ENCODE data around the gene CLCC1. TPM values are rescaled to one million over a fixed set of nuclear protein-coding genes. Genes with fewer than 3 reads are reported as not detected.
"Not testable (repeated sequence)": the region's sequence is repeated elsewhere in the genome, so short reads cannot be mapped to it uniquely, and the experiment has no call there.

The CLCC1 gene
- total and polyA plus RNA-seq, 8 donors = 8.6 to 28.3 (median 21.9) TPM

DNA sequence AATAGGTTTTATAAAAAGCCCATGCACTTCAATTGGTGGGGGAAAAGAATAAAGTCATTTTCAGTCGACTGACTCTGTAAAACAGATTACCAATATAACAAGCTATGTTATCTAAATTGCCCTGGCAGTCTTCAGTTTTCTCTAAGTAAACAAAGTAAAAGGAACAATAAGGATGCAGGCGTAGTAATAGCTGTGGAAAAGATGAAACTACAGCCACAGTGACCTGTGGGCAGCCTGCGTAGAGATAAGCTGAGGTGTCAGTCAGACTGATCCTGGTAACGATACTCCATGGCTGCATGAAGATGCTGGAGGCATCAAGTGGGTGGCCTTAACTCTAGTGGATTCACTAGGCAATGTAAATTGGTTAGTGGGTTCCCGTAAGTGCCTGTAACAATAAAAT, 29.3 kb downstream of the CLCC1 start:
- no peak for ATAC-seq
- no peak for TF ChIP-seq CTCF (IDR thresholded peaks at IDR 0.05)
- intact Hi-C loops (cut with DNase I) = no loop called here

GRCh38 chr1:108927565-108927964, 35.7 kb downstream of the CLCC1 start:
- FAIRE-seq; ATAC-seq; intact Hi-C loops (cut with DNase I); H3K4me1 ChIP-seq; H3K27me3 ChIP-seq; H3K4me3 ChIP-seq; H3K9me3 ChIP-seq; DNase-seq; H3K27ac ChIP-seq: not testable (repeated sequence)
- peaks cover 6 to 36% (median 12%) of the 10 kb centered on the region in 3 donors for H3K36me3 ChIP-seq
- WGBS, 2 donors = 92 to 100% methylated on average over 1 of the region's 1 CpG

More for the DNA sequence above, 29.3 kb downstream of the CLCC1 start:
- no peak overlapping the region for H3K4me3 ChIP-seq
- 81% methylated on average over 5 of the region's 5 CpGs for WGBS, 2 donors
- no peak for DNase-seq
- H3K27me3 ChIP-seq = no peaks in the 10 kb centered on the region
- H3K36me3 ChIP-seq = peaks cover 10 to 80% (median 31%) of the 10 kb centered on the region in 3 donors
- H3K9me3 ChIP-seq = no peaks in the 10 kb centered on the region
- H3K27ac ChIP-seq = no peak overlapping the region
- no peaks in the 10 kb centered on the region for H3K4me1 ChIP-seq
- FAIRE-seq = no peak

DNA sequence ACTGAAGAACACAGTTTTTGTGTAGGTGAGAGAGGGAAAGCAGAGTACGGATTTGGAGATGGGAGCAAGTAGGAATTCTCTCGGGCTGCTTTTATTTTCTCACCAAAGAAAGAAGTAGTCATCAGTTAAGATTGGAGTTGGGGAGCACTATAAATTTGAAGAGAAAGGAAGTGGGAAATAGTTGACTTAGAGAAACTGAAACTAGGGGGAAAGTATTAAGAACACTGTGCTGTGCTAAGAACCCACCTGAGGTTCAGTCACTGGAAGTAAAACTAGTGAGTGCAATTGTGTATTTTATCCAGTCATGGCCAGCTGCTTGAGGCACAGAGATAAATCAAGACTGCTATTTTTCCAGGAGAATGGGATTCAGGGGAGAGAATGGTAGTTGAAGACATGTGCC, 37.4 kb downstream of the CLCC1 start:
- H3K27me3 ChIP-seq = no peaks in the 10 kb centered on the region
- WGBS, 2 donors = 97 to 98% methylated on average over 2 of the region's 2 CpGs
- H3K4me1 ChIP-seq = no peaks in the 10 kb centered on the region
- no peak for ATAC-seq
- intact Hi-C loops (cut with DNase I) = no loop called here
- no peak overlapping the region for H3K4me3 ChIP-seq
- H3K9me3 ChIP-seq = no peaks in the 10 kb centered on the region
- peaks cover 0 to 21% (median 7%) of the 10 kb centered on the region in 3 donors for H3K36me3 ChIP-seq
- H3K27ac ChIP-seq = no peak overlapping the region
- no peak for DNase-seq
- TF ChIP-seq CTCF (IDR thresholded peaks at IDR 0.05) = no peak
- no peak for FAIRE-seq

DNA sequence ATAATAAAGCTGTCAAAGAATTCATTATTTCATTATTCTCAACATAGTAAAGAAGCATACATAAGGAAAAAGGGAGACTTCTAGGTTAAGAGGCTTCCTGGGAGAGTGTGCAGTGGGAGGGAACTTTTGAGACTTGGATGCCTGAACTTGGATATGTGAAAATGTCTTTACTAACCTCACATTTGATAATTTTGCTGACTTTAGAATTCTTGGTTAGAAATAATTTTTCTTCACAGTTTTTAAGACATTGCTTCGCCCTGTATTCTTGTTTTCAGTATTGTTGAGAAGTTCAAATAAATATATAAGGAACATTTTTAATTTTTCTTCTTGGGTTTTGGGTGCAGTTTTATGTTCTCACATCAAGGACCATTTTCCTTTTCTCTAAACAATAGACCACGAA, 46.5 kb downstream of the CLCC1 start:
- no peaks in the 10 kb centered on the region for H3K36me3 ChIP-seq
- no peaks in the 10 kb centered on the region for H3K9me3 ChIP-seq
- no peaks in the 10 kb centered on the region for H3K27me3 ChIP-seq
- intact Hi-C loops (cut with DNase I) = no loop called here
- DNase-seq (no peak), FAIRE-seq (no peak), ATAC-seq (no peak)
- H3K4me1 ChIP-seq = no peaks in the 10 kb centered on the region
- H3K4me3 ChIP-seq = no peak overlapping the region
- 94% methylated on average over 2 of the region's 2 CpGs for WGBS, 2 donors
- H3K27ac ChIP-seq = no peak overlapping the region
- TF ChIP-seq CTCF (IDR thresholded peaks at IDR 0.05) = no peak

Other genes with a start within 250 kb of the CLCC1 start
- 10 to 100 TPM; 19.1 to 36.6 (median 25.5) TPM for gene STXBP3, start 216.8 kb downstream of the CLCC1 start, total RNA-seq
- 10 to 100 TPM; 26.8 to 50.7 TPM for gene STXBP3, start 216.8 kb downstream of the CLCC1 start, polyA plus RNA-seq
- not detected for gene AKNAD1, start 106.4 kb downstream of the CLCC1 start, total RNA-seq
- gene AKNAD1, start 106.4 kb downstream of the CLCC1 start, polyA plus RNA-seq = under 1 TPM in 1 of 2 donors, not detected in 1; 0.23 TPM
- gene GPSM2, start 86.5 kb downstream of the CLCC1 start, total RNA-seq = 1 to 10 TPM in 3 of 6 donors, under 1 TPM in 3; 0.19 to 1.6 (median 0.74) TPM
- under 1 TPM; 0.42 to 0.92 TPM for gene GPSM2, start 86.5 kb downstream of the CLCC1 start, polyA plus RNA-seq
- 1 to 10 TPM; 3.8 to 7.1 (median 4.4) TPM for gene WDR47, start 78.6 kb upstream of the CLCC1 start, total RNA-seq
- 1 to 10 TPM; 1.9 to 3.8 TPM for gene WDR47, start 78.6 kb upstream of the CLCC1 start, polyA plus RNA-seq
- 10 to 100 TPM in 4 of 6 donors, 1 to 10 TPM in 2; 7.2 to 18.8 (median 11.9) TPM for gene TAF13, start 112.5 kb upstream of the CLCC1 start, total RNA-seq
- gene TAF13, start 112.5 kb upstream of the CLCC1 start, polyA plus RNA-seq = 10 to 100 TPM; 11.4 to 15.9 TPM
- gene TMEM167B, start 127.3 kb upstream of the CLCC1 start, total RNA-seq = 10 to 100 TPM; 15.9 to 25.7 (median 18.8) TPM
- gene TMEM167B, start 127.3 kb upstream of the CLCC1 start, polyA plus RNA-seq = 10 to 100 TPM in 1 of 2 donors, 1 to 10 TPM in 1; 6.4 to 15.7 TPM
- gene ELAPOR1, start 150.6 kb upstream of the CLCC1 start, total RNA-seq = 100 to 1,000 TPM; 106 to 186 (median 155) TPM
- 10 to 100 TPM; 46.9 to 82.8 TPM for gene ELAPOR1, start 150.6 kb upstream of the CLCC1 start, polyA plus RNA-seq

All from pancreas (tissue), 10 donors.